Measurements from ENCODE around the gene ZNF14. TPM values are rescaled to one million over a fixed set of nuclear protein-coding genes. Genes with fewer than 3 reads are reported as not detected.

Gene ZNF14
- total RNA-seq, 4 donors from 2014 or later, result 0.97 to 2.1 (median 1.7) TPM

GRCh38 chr19:19662871-19663255, 70.0 kb downstream of the ZNF14 start:
- Histone ChIP-seq H3K36me3 (peaks cover 0 to 16% of the 10 kb centered on the region in 2 donors), H3K9me3 (no peaks in the 10 kb centered on the region), H3K27me3 (no peaks in the 10 kb centered on the region), H3K4me3 (peak overlapping the region; percentile 77 to 96 (median 94)), H3K4me1 (peaks cover 10 to 21% of the 10 kb centered on the region in 2 donors), H3K27ac (peak overlapping the region; percentile 93 to 99 (median 96))
- DNase-seq (no peak), ATAC-seq (no peak)
- TF ChIP-seq POLR2A (IDR thresholded peaks at IDR 0.05), result no peak
- TF ChIP-seq CTCF (IDR thresholded peaks at IDR 0.05 in 4 of 5, conservative IDR thresholded peaks at IDR 0.05 in 1 of 5), result no peak
- intact Hi-C loops (cut with DNase I; ENCODE audit: low total_unique reads), result loop anchor here (2.0 to 5.0 kb wide), 4 partner anchors 114 to 341 kb away; partner anchors contain the start of genes GATAD2A, MAU2, SUGP1 and ZNF506
- in situ Hi-C loops (cut with MboI; ENCODE audit: low sequenced_read_pairs in 4 of 4), result loop anchor here in 1 of 4 donors (25.0 kb wide), 1 partner anchor 276 kb away; no protein-coding TSS in a partner anchor

GRCh38 chr19:19662344-19662743, 70.6 kb downstream of the ZNF14 start:
- H3K36me3 ChIP-seq, result peaks cover 0 to 21% of the 10 kb centered on the region in 2 donors
- ATAC-seq (no peak), DNase-seq (no peak)
- in situ Hi-C loops (cut with MboI; ENCODE audit: low sequenced_read_pairs in 4 of 4), result loop anchor here in 1 of 4 donors (25.0 kb wide), 1 partner anchor 275 kb away; no protein-coding TSS in a partner anchor
- intact Hi-C loops (cut with DNase I; ENCODE audit: low total_unique reads), result loop anchor here (2.0 to 5.0 kb wide), 4 partner anchors 114 to 340 kb away; partner anchors contain the start of genes GATAD2A, MAU2, SUGP1 and ZNF506
- peak overlapping the region; percentile 77 to 96 (median 94) for H3K4me3 ChIP-seq
- H3K27me3 ChIP-seq, result no peaks in the 10 kb centered on the region
- no peak for TF ChIP-seq POLR2A (IDR thresholded peaks at IDR 0.05)
- no peak for TF ChIP-seq CTCF (IDR thresholded peaks at IDR 0.05 in 4 of 5, conservative IDR thresholded peaks at IDR 0.05 in 1 of 5)
- H3K27ac ChIP-seq, result peak overlapping the region in 2 of 4 donors; percentile 94 to 99
- peaks cover 10 to 21% of the 10 kb centered on the region in 2 donors for H3K4me1 ChIP-seq
- no peaks in the 10 kb centered on the region for H3K9me3 ChIP-seq

DNA sequence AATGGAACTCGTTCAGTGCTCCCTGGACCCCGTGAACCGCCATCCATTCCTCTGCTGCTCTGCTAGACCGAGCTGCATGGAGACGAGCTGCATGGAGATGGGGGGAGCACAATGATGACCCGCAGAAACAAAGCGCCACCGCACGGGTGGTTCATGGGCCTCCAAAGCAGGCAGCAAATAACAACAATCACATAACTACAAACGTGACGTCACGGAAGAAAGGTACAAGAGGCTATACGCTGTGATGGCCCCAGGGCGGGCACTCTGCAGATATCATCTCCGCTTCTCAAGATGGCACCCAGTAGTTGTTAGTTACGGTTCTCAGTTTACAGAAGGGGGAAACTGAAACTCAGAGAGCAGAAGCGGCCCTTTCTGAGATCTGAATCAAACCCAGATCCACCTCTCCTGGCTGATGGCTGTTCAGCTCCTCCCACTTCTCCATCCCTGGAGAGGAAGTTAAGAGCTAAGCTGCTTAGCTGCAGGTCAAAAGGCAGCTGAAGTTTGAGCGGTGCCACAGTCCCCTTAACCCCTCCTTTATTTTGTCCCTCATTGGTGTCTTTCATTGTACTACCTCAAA, 71.1 kb downstream of the ZNF14 start:
- peaks cover 10 to 21% of the 10 kb centered on the region in 2 donors for H3K4me1 ChIP-seq
- no peak overlapping the region for H3K27ac ChIP-seq
- peak overlapping the region in 2 of 4 donors; percentile 94 to 96 for H3K4me3 ChIP-seq
- H3K9me3 ChIP-seq, result no peaks in the 10 kb centered on the region
- ATAC-seq, result no peak
- in situ Hi-C loops (cut with MboI; ENCODE audit: low sequenced_read_pairs in 4 of 4) (loop anchor here in 1 of 4 donors (25.0 kb wide), 1 partner anchor 274 kb away; no protein-coding TSS in a partner anchor), intact Hi-C loops (cut with DNase I; ENCODE audit: low total_unique reads) (loop anchor here (2.0 to 5.0 kb wide), 4 partner anchors 115 to 339 kb away; partner anchors contain the start of genes GATAD2A, MAU2, SUGP1 and ZNF506)
- no peak for DNase-seq
- no peaks in the 10 kb centered on the region for H3K27me3 ChIP-seq
- peaks cover 0 to 27% of the 10 kb centered on the region in 2 donors for H3K36me3 ChIP-seq
- TF ChIP-seq CTCF (IDR thresholded peaks at IDR 0.05 in 4 of 5, conservative IDR thresholded peaks at IDR 0.05 in 1 of 5), result no peak
- TF ChIP-seq POLR2A (IDR thresholded peaks at IDR 0.05), result no peak

GRCh38 chr19:19661141-19661674, 71.7 kb downstream of the ZNF14 start:
- intact Hi-C loops (cut with DNase I; ENCODE audit: low total_unique reads), result loop anchor here (5.0 kb wide), 3 partner anchors 161 to 339 kb away; partner anchors contain the start of genes GATAD2A, MAU2, SUGP1 and ZNF506
- ATAC-seq, result no peak

More at GRCh38 chr19:19661141-19661674, 71.7 kb downstream of the ZNF14 start:
- Histone ChIP-seq H3K4me1 (peaks cover 10 to 21% of the 10 kb centered on the region in 2 donors), H3K27ac (no peak overlapping the region), H3K27me3 (no peaks in the 10 kb centered on the region), H3K9me3 (no peaks in the 10 kb centered on the region), H3K36me3 (peaks cover 0 to 33% of the 10 kb centered on the region in 2 donors), H3K4me3 (no peak overlapping the region)
- in situ Hi-C loops (cut with MboI; ENCODE audit: low sequenced_read_pairs in 4 of 4), result loop anchor here in 1 of 4 donors (25.0 kb wide), 1 partner anchor 274 kb away; no protein-coding TSS in a partner anchor
- DNase-seq, result no peak
- no peak for TF ChIP-seq CTCF (IDR thresholded peaks at IDR 0.05 in 4 of 5, conservative IDR thresholded peaks at IDR 0.05 in 1 of 5)
- no peak for TF ChIP-seq POLR2A (IDR thresholded peaks at IDR 0.05)

Other genes starting within 250 kb of the ZNF14 start
- gene TSSK6, start 217.6 kb downstream of the ZNF14 start, total RNA-seq, result 1 to 10 TPM in 1 of 4 donors, under 1 TPM in 1, not detected in 2; 0.80 to 1.7 TPM
- gene NDUFA13, start 216.9 kb downstream of the ZNF14 start, total RNA-seq, result 100 to 1,000 TPM in 1 of 4 donors, 10 to 100 TPM in 3; 41.8 to 201 (median 50.5) TPM
- gene YJEFN3, start 204.2 kb downstream of the ZNF14 start, total RNA-seq, result under 1 TPM in 2 of 4 donors, not detected in 2; 0.18 to 0.31 TPM
- gene CILP2, start 194.8 kb downstream of the ZNF14 start, total RNA-seq, result 1 to 10 TPM in 1 of 4 donors, not detected in 3; 3.2 TPM
- not detected for gene PBX4, start 114.4 kb downstream of the ZNF14 start, total RNA-seq
- gene LPAR2, start 104.9 kb downstream of the ZNF14 start, total RNA-seq, result 1 to 10 TPM in 1 of 4 donors, under 1 TPM in 2, not detected in 1; 0.15 to 1.3 (median 0.27) TPM
- gene GMIP, start 89.5 kb downstream of the ZNF14 start, total RNA-seq, result 1 to 10 TPM in 3 of 4 donors, not detected in 1; 1.2 to 2.6 (median 1.6) TPM
- 100 to 1,000 TPM in 2 of 4 donors, 10 to 100 TPM in 2; 51.8 to 111 (median 82.8) TPM for gene ATP13A1, start 69.4 kb downstream of the ZNF14 start, total RNA-seq
- gene ZNF101, start 64.3 kb downstream of the ZNF14 start, total RNA-seq, result 1 to 10 TPM in 3 of 4 donors, under 1 TPM in 1; 0.39 to 9.7 (median 2.5) TPM
- gene ZNF506, start 88.6 kb upstream of the ZNF14 start, total RNA-seq, result 10 to 100 TPM in 3 of 4 donors, 1 to 10 TPM in 1; 6.3 to 18.7 (median 14.9) TPM
- 1 to 10 TPM; 3.1 to 9.5 (median 6.3) TPM for gene ZNF253, start 132.8 kb upstream of the ZNF14 start, total RNA-seq
- gene ZNF93, start 167.8 kb upstream of the ZNF14 start, total RNA-seq, result 1 to 10 TPM in 2 of 4 donors, under 1 TPM in 2; 0.36 to 4.1 (median 0.89) TPM

All from gastrocnemius medialis (tissue), 4 donors.